Ishikawa (cell line): ENCODE measurements around the gene HOXB1.

ENCODE experiments used
- CEBPB ChIP-seq: IDR thresholded peaks from 2 replicates; pipeline ENCODE4 v1.6.1; 2012
- CREB1 ChIP-seq: IDR thresholded peaks from 2 replicates; pipeline ENCODE4 v1.6.1; 2012; ENCODE audit warnings: low read depth
- EGR1 ChIP-seq: IDR thresholded peaks from 2 replicates; pipeline ENCODE4 v1.6.1; 2012
- EP300 ChIP-seq: IDR thresholded peaks from 2 replicates; pipeline ENCODE4 v1.6.1; 2012; ENCODE audit warnings: borderline replicate concordance
- FOXM1 ChIP-seq: IDR thresholded peaks from 2 replicates; pipeline ENCODE4 v1.6.1; 2012; ENCODE audit warnings: low read depth, borderline replicate concordance
- NFIC ChIP-seq: IDR thresholded peaks from 2 replicates; pipeline ENCODE4 v1.6.1; 2012
- RAD21 ChIP-seq: IDR thresholded peaks from 2 replicates; pipeline ENCODE4 v1.6.1; 2012; ENCODE audit warnings: low read depth
- TAF1 ChIP-seq: IDR thresholded peaks from 2 replicates; pipeline ENCODE4 v1.6.1; 2012; ENCODE audit warnings: low read depth, mild to moderate bottlenecking
- TEAD4 ChIP-seq: IDR thresholded peaks from 2 replicates; pipeline ENCODE4 v1.6.1; 2012
- YY1 ChIP-seq: IDR thresholded peaks from 2 replicates; pipeline ENCODE4 v1.6.1; 2012; ENCODE audit warnings: low read depth
- ZBTB7A ChIP-seq: IDR thresholded peaks from 2 replicates; pipeline ENCODE4 v1.6.1; 2012; ENCODE audit warnings: low read depth
- TF ChIP-seq, protein P1 (sequence below): IDR thresholded peaks from 2 replicates; pipeline ENCODE4 v1.6.1; 2012
- TF ChIP-seq, protein P2 (sequence below): IDR thresholded peaks from 2 replicates; pipeline ENCODE4 v1.6.1; 2012; ENCODE audit warnings: low read depth, mild to moderate bottlenecking
- TF ChIP-seq, protein P3 (sequence below): IDR thresholded peaks from 2 replicates; pipeline ENCODE4 v1.6.1; 2012

DNA sequence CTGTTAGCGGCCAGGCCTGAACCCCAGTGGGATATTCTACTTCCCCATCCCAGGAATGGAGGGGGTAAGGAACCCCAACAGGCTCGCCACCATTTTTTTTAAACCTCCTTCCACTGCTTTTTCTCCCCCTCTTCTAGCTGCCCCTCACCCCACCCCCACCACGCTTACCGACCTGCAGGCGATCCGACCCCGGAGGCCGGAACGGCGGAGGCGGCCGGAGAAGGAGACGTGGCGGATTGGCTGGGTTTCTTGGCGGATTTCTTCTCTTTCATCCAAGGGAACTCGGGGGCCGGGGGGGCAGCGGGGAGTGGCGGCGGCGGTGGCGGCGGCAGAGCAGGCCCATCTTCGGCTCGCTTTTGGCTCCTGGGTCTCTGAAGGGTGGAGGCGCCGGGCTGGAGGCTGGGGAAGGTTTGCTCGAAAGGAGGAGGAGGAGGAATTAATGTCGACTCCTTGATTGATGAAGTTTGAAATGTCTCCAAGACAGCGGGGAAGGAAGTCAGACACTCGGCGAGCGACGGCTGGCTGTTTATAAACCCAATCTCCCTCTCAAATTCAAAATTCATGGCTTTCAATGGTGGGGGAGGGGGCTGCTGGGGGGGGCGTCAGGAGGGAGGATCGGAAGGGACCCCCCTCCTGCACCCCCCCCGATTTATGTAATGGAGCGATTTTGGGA lies 13.7 kb upstream of the HOXB1 start:
- TF ChIP-seq, protein P1, sequence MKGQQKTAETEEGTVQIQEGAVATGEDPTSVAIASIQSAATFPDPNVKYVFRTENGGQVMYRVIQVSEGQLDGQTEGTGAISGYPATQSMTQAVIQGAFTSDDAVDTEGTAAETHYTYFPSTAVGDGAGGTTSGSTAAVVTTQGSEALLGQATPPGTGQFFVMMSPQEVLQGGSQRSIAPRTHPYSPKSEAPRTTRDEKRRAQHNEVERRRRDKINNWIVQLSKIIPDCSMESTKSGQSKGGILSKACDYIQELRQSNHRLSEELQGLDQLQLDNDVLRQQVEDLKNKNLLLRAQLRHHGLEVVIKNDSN: no peak
- TF ChIP-seq, protein P2, sequence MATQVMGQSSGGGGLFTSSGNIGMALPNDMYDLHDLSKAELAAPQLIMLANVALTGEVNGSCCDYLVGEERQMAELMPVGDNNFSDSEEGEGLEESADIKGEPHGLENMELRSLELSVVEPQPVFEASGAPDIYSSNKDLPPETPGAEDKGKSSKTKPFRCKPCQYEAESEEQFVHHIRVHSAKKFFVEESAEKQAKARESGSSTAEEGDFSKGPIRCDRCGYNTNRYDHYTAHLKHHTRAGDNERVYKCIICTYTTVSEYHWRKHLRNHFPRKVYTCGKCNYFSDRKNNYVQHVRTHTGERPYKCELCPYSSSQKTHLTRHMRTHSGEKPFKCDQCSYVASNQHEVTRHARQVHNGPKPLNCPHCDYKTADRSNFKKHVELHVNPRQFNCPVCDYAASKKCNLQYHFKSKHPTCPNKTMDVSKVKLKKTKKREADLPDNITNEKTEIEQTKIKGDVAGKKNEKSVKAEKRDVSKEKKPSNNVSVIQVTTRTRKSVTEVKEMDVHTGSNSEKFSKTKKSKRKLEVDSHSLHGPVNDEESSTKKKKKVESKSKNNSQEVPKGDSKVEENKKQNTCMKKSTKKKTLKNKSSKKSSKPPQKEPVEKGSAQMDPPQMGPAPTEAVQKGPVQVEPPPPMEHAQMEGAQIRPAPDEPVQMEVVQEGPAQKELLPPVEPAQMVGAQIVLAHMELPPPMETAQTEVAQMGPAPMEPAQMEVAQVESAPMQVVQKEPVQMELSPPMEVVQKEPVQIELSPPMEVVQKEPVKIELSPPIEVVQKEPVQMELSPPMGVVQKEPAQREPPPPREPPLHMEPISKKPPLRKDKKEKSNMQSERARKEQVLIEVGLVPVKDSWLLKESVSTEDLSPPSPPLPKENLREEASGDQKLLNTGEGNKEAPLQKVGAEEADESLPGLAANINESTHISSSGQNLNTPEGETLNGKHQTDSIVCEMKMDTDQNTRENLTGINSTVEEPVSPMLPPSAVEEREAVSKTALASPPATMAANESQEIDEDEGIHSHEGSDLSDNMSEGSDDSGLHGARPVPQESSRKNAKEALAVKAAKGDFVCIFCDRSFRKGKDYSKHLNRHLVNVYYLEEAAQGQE: no peak
- TF ChIP-seq YY1 (no peak), CREB1 (no peak), CEBPB (no peak), NFIC (no peak), FOXM1 (no peak), TAF1 (no peak), EP300 (no peak), TEAD4 (no peak), EGR1 (no peak), RAD21 (no peak), ZBTB7A (no peak)
- TF ChIP-seq, protein P3, sequence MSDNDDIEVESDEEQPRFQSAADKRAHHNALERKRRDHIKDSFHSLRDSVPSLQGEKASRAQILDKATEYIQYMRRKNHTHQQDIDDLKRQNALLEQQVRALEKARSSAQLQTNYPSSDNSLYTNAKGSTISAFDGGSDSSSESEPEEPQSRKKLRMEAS: no peak
